MM.1S (cell line): ENCODE data around the gene MANSC4.

Experiments used
- EZH2 ChIP-seq: fragments of 300-600 bp; sonication (generic); optimal IDR thresholded peaks from 2 replicates; pipeline ENCODE3; 2017; ENCODE audit warnings: low read depth, mild to moderate bottlenecking, antibody characterized with exemption, low read length, mixed read lengths
- EZH2phosphoT487 ChIP-seq: fragments of 300-600 bp; sonication (generic); IDR thresholded peaks from 2 replicates; pipeline ENCODE4 v1.6.1; 2018; ENCODE audit warnings: antibody characterized with exemption, low read length
- TF ChIP-seq, protein P1 (sequence below): fragments of 300-600 bp; sonication (generic); IDR thresholded peaks from 2 replicates; pipeline ENCODE4 v1.5.1; 2016; ENCODE audit warnings: antibody characterized with exemption, low read length, mixed read lengths

GRCh38 chr12:27826076-27826475, 46.0 kb upstream of the MANSC4 start:
- TF ChIP-seq, protein P1, sequence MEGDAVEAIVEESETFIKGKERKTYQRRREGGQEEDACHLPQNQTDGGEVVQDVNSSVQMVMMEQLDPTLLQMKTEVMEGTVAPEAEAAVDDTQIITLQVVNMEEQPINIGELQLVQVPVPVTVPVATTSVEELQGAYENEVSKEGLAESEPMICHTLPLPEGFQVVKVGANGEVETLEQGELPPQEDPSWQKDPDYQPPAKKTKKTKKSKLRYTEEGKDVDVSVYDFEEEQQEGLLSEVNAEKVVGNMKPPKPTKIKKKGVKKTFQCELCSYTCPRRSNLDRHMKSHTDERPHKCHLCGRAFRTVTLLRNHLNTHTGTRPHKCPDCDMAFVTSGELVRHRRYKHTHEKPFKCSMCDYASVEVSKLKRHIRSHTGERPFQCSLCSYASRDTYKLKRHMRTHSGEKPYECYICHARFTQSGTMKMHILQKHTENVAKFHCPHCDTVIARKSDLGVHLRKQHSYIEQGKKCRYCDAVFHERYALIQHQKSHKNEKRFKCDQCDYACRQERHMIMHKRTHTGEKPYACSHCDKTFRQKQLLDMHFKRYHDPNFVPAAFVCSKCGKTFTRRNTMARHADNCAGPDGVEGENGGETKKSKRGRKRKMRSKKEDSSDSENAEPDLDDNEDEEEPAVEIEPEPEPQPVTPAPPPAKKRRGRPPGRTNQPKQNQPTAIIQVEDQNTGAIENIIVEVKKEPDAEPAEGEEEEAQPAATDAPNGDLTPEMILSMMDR, result no peak
- TF ChIP-seq EZH2, result no peak
- TF ChIP-seq EZH2phosphoT487, result no peak
